ENCODE data around the gene GIMAP4.
"Not testable (repeated sequence)": the region's sequence is repeated elsewhere in the genome, so short reads cannot be mapped to it uniquely, and the experiment has no call there.

Gene GIMAP4

DNA sequence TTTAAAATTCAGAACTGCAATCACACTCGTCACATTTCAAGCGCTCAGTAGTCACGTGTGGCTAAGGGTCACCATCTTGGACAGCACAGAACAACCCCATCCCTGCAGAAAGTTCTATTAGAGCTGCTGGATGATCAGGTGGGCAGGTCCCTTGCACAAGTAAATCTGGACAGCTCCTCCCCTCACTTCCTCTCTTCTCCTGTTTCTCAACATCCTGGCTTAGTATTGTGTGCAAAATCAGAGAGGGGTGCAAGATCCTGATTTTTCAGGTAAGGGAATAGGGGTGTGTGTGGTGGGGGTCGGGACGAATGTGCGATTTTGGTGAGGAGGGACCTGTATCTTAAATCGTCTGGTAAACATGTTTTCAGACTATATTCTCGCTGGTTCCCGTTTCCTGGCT, at the start of gene GIMAP4:
GIMAP4 (plus strand) TSS at position 222 of the 400 bp plus-strand sequence. CDS start 2,512 bp downstream, outside the sequence.
- TF ChIP-seq, protein P1, sequence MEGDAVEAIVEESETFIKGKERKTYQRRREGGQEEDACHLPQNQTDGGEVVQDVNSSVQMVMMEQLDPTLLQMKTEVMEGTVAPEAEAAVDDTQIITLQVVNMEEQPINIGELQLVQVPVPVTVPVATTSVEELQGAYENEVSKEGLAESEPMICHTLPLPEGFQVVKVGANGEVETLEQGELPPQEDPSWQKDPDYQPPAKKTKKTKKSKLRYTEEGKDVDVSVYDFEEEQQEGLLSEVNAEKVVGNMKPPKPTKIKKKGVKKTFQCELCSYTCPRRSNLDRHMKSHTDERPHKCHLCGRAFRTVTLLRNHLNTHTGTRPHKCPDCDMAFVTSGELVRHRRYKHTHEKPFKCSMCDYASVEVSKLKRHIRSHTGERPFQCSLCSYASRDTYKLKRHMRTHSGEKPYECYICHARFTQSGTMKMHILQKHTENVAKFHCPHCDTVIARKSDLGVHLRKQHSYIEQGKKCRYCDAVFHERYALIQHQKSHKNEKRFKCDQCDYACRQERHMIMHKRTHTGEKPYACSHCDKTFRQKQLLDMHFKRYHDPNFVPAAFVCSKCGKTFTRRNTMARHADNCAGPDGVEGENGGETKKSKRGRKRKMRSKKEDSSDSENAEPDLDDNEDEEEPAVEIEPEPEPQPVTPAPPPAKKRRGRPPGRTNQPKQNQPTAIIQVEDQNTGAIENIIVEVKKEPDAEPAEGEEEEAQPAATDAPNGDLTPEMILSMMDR (IDR thresholded peaks at IDR 0.05; ENCODE audit: insufficient read depth, low read depth, low read length, missing control alignments), result no peak
- no peak within 1 kb of the TSS for H3K4me3 ChIP-seq (ENCODE audit: low read length)
- no peak for DNase-seq (ENCODE audit: low read depth)

DNA sequence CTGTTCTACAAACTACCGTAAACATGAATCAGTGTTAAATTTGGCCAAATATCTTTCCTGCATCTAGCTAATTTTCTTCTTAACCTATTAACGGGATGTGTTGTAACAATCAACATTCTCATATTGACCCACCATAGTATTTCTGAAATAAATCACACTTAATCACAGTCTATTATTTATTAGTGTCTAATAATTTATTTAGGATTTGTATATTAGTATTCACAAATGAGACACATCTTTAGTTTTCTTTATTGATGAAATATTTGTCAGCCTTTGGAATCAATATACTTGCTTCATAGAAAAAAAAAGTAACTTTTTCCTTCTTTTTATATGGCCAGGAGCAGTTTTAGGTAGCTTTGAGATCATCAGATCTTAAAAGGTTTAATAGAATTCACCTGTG, 47.9 kb upstream of the GIMAP4 start:
- H3K4me3 ChIP-seq (ENCODE audit: low read length), result no peak overlapping the region

DNA sequence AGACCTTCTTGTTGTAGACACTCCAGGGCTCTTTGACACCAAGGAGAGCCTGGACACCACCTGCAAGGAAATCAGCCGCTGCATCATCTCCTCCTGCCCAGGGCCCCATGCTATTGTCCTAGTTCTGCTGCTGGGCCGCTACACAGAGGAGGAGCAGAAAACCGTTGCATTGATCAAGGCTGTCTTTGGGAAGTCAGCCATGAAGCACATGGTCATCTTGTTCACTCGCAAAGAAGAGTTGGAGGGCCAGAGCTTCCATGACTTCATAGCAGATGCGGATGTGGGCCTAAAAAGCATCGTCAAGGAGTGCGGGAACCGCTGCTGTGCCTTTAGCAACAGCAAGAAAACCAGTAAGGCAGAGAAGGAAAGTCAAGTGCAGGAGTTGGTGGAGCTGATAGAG, 47.0 kb upstream of the GIMAP4 start:
- H3K4me3 ChIP-seq (ENCODE audit: low read length), result no peak overlapping the region
- TF ChIP-seq, protein P1 (IDR thresholded peaks at IDR 0.05; ENCODE audit: insufficient read depth, low read depth, low read length, missing control alignments), result no peak
- DNase-seq (ENCODE audit: low read depth), result no peak

More for the DNA sequence above, 47.9 kb upstream of the GIMAP4 start:
- DNase-seq (ENCODE audit: low read depth), result no peak
- TF ChIP-seq, protein P1 (IDR thresholded peaks at IDR 0.05; ENCODE audit: insufficient read depth, low read depth, low read length, missing control alignments), result no peak

DNA sequence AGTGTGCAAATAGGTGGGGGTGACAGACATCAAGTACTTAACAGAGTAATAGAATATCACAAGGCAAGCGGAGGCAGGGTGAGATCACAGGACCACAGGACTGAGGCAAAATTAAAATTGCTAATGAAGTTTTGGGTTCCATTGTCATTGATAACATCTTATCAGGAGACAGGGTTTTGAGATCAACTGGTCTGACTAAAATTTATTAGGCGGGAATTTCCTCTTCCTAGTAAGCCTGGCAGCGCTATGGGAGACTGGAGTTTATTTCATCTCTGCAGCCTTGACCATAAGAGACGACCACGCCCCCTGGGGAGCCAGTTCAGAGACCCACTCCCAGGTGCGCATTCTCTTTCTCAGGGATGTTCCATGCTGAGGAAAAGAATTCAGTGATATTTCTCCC, 44.3 kb upstream of the GIMAP4 start:
- H3K4me3 ChIP-seq (ENCODE audit: low read length); DNase-seq (ENCODE audit: low read depth): not testable (repeated sequence)

DNA sequence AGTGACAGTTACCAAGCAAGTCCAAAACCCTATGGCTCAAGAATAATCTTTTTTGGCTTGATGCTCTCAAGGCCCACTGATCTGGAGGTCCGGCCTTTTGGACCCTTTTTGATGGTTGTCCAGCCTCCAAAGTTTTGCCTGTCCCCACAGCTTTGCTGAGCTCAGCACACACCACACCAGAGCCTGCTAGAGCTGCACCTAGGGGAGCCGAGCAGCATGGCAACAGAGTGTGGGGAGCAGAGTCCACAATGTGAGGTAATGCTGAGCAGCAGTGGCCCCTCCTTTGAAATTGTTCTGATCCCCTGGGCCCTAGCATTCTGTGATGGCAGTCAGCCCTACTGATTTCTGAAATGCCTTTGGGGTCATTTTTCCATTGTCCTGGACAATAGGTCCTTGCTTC, 43.2 kb upstream of the GIMAP4 start:
- no peak for DNase-seq (ENCODE audit: low read depth)
- TF ChIP-seq, protein P1 (IDR thresholded peaks at IDR 0.05; ENCODE audit: insufficient read depth, low read depth, low read length, missing control alignments), result no peak
- H3K4me3 ChIP-seq (ENCODE audit: low read length), result no peak overlapping the region

DNA sequence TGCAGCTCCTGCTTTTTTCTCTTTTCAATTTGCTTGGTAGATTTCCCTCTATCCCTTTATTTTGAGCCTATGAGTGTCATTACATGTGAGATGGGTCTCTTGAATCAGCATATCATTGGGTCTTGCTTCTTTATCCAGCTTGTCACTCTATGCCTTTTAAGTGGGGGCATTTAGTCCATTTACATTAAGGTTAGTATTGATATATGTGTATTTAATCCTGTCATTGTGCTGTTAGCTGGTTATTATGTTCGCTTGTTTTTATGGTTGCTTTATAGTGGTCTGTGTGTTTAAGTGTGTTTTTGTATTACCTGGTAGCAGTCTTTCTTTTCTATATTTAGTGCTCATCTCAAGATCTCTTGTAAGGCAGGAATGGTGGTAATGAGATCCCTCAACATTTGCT, 35.5 kb upstream of the GIMAP4 start:
- H3K4me3 ChIP-seq (ENCODE audit: low read length), result no peak overlapping the region
- no peak for DNase-seq (ENCODE audit: low read depth)
- TF ChIP-seq, protein P1 (IDR thresholded peaks at IDR 0.05; ENCODE audit: insufficient read depth, low read depth, low read length, missing control alignments), result no peak

DNA sequence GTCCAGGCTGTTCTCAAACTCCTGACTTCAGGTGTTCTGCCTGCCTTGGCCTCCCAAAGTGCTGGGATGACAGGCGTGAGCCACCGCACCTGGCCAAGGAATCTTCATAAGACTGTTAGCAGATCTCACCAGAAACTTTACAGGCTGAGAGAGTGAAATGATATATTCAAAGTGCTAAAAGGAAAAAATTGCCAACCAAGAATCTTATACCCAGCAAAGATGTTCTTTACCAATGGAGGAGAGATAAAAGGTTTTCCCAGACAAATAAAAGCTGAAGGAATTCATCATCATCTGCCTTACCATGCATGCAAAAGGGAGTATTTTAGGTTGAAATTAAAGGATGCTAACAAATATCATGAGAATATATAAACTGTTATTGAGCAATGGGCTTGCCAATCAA, 28.9 kb upstream of the GIMAP4 start:
- TF ChIP-seq, protein P1 (IDR thresholded peaks at IDR 0.05; ENCODE audit: insufficient read depth, low read depth, low read length, missing control alignments), result no peak
- DNase-seq (ENCODE audit: low read depth), result no peak
- H3K4me3 ChIP-seq (ENCODE audit: low read length), result no peak overlapping the region

Measured in epithelial cell of esophagus (primary cell).